Activated B cell treated with CpG ODN at 0.5 μM for 24 hours (primary cell): Measurements from ENCODE around the gene FUBP1. TPM values are rescaled to one million over a fixed set of nuclear protein-coding genes. Genes with fewer than 3 reads are reported as not detected.
A peak's percentile ranks its signal among the peaks of the same experiment; 100 is the strongest.
"Not testable (repeated sequence)": the region's sequence is repeated elsewhere in the genome, so short reads cannot be mapped to it uniquely, and the experiment has no call there.

Experiments used
- ATAC-seq: fragments of 200-7000 bp; cut with Tn5 transposase; one replicate; pipeline ENCODE4 v1.10.0; 2021; ENCODE audit warnings: low read depth, mild to moderate bottlenecking, moderate library complexity
- CTCF ChIA-PET: fragments of 350-600 bp; sonication (Branson Sonifier 250); formaldehyde crosslinking; loops from one replicate; lab custom pipeline; 2021; ENCODE audit warnings: antibody characterized with exemption; lab: Charles Lee
- POLR2A ChIA-PET: fragments of 350-600 bp; sonication (Branson Sonifier 250); formaldehyde crosslinking; loops from one replicate; lab custom pipeline; 2021; ENCODE audit warnings: antibody characterized with exemption; lab: Charles Lee
- DNase-seq: peaks from one replicate; pipeline ENCODE4 v3.0.0; 2022
- H3K27ac Mint-ChIP-seq: one replicate; pipeline ENCODE4 v1.8.0; 2020; ENCODE audit warnings: mixed read lengths
- H3K27me3 Mint-ChIP-seq: one replicate; pipeline ENCODE4 v1.8.0; 2021; ENCODE audit warnings: mixed read lengths
- H3K36me3 Mint-ChIP-seq: one replicate; pipeline ENCODE4 v1.8.0; 2021; ENCODE audit warnings: low read depth, mixed read lengths
- H3K4me1 Mint-ChIP-seq: one replicate; pipeline ENCODE4 v1.8.0; 2021; ENCODE audit warnings: mixed read lengths
- H3K4me3 Mint-ChIP-seq: one replicate; pipeline ENCODE4 v1.8.0; 2020; ENCODE audit warnings: mild to moderate bottlenecking, mixed read lengths
- H3K9me3 Mint-ChIP-seq: one replicate; pipeline ENCODE4 v1.8.0; 2020; ENCODE audit warnings: mixed read lengths
- CTCF ChIP-seq: fragments of 200-600 bp; IDR thresholded peaks from one replicate; pipeline ENCODE4 v1.8.0; 2022; ENCODE audit warnings: antibody characterized with exemption, mild to moderate bottlenecking
- intact Hi-C: fragments of 100-400 bp; cut with micrococcal nuclease; formaldehyde crosslinking; loops from one replicate; pipeline ENCODE4 v1.15.1; 2024
- total RNA-seq: library from RNA; stranded (reverse); gene quantifications from 2 replicates; pipeline ENCODE4 v1.2.3, GENCODE V29; 2022

The FUBP1 gene
- total RNA-seq, 1 donor from 2014 or later: 282 TPM

- DNase-seq (no peak), ATAC-seq (no peak)
- CTCF ChIA-PET: no interaction called here
- H3K27me3 Mint-ChIP-seq: no peaks in the 10 kb centered on the region
- TF ChIP-seq CTCF: no peak
- peak overlapping the region; percentile 67 for H3K27ac Mint-ChIP-seq
- no peaks in the 10 kb centered on the region for H3K9me3 Mint-ChIP-seq
- H3K4me1 Mint-ChIP-seq: peaks cover 10% of the 10 kb centered on the region
- POLR2A ChIA-PET: no interaction called here
- no peaks in the 10 kb centered on the region for H3K36me3 Mint-ChIP-seq
- intact Hi-C loops: no loop called here
- H3K4me3 Mint-ChIP-seq: peak overlapping the region; percentile 81
These were observed 52.1 kb downstream of the FUBP1 start for GRCh38 chr1:77926561-77927357.

- H3K27me3 Mint-ChIP-seq: no peaks in the 10 kb centered on the region
- no peak for DNase-seq
- no peaks in the 10 kb centered on the region for H3K9me3 Mint-ChIP-seq
- ChIA-PET CTCF (no interaction called here), POLR2A (no interaction called here)
- peaks cover 10% of the 10 kb centered on the region for H3K4me1 Mint-ChIP-seq
- no peak overlapping the region for H3K27ac Mint-ChIP-seq
- no peak for TF ChIP-seq CTCF
- no peak overlapping the region for H3K4me3 Mint-ChIP-seq
- intact Hi-C loops: no loop called here
- no peak for ATAC-seq
- no peaks in the 10 kb centered on the region for H3K36me3 Mint-ChIP-seq
These were observed 52.9 kb downstream of the FUBP1 start for GRCh38 chr1:77925956-77926355.

GRCh38 chr1:77925518-77925917, 53.4 kb downstream of the FUBP1 start:
- Mint-ChIP-seq H3K9me3 (no peaks in the 10 kb centered on the region), H3K36me3 (no peaks in the 10 kb centered on the region)

GRCh38 chr1:77918918-77919317, 60.0 kb downstream of the FUBP1 start:
- ATAC-seq, H3K4me3 Mint-ChIP-seq, CTCF ChIA-PET, POLR2A ChIA-PET, H3K9me3 Mint-ChIP-seq, H3K36me3 Mint-ChIP-seq, H3K4me1 Mint-ChIP-seq, intact Hi-C loops, H3K27me3 Mint-ChIP-seq, H3K27ac Mint-ChIP-seq, DNase-seq: not testable (repeated sequence)

More at GRCh38 chr1:77925518-77925917, 53.4 kb downstream of the FUBP1 start:
- DNase-seq (no peak), ATAC-seq (no peak)
- no peak overlapping the region for H3K27ac Mint-ChIP-seq
- ChIA-PET CTCF (no interaction called here), POLR2A (no interaction called here)
- TF ChIP-seq CTCF: no peak
- no peak overlapping the region for H3K4me3 Mint-ChIP-seq
- H3K27me3 Mint-ChIP-seq: no peaks in the 10 kb centered on the region
- H3K4me1 Mint-ChIP-seq: peaks cover 10% of the 10 kb centered on the region
- intact Hi-C loops: no loop called here

- H3K4me1 Mint-ChIP-seq: no peaks in the 10 kb centered on the region
- intact Hi-C loops: no loop called here
- ChIA-PET CTCF (no interaction called here), POLR2A (no interaction called here)
- H3K9me3 Mint-ChIP-seq: no peaks in the 10 kb centered on the region
- H3K4me3 Mint-ChIP-seq: no peak overlapping the region
- TF ChIP-seq CTCF: no peak
- H3K36me3 Mint-ChIP-seq: no peaks in the 10 kb centered on the region
- H3K27ac Mint-ChIP-seq: no peak overlapping the region
- peaks cover 2% of the 10 kb centered on the region for H3K27me3 Mint-ChIP-seq
- ATAC-seq (no peak), DNase-seq (no peak)
These were observed 68.8 kb downstream of the FUBP1 start for GRCh38 chr1:77910116-77910515.
